Measurements from ENCODE around the gene ZNF429.
"Not testable (repeated sequence)": the region's sequence is repeated elsewhere in the genome, so short reads cannot be mapped to it uniquely, and the experiment has no call there.

The ZNF429 gene

GRCh38 chr19:21593502-21593901 is 88.1 kb downstream of the ZNF429 start:
- DNase-seq, result no peak

GRCh38 chr19:21593934-21594820 is 88.8 kb downstream of the ZNF429 start:
- DNase-seq, result no peak

GRCh38 chr19:21595185-21595584 is 89.8 kb downstream of the ZNF429 start:
- DNase-seq, result no peak

- no peak for DNase-seq
Observed at GRCh38 chr19:21602082-21602658, 96.8 kb downstream of the ZNF429 start.

GRCh38 chr19:21602659-21603430 is 97.4 kb downstream of the ZNF429 start:
- DNase-seq, result not testable (repeated sequence)

- DNase-seq, result no peak
Observed at GRCh38 chr19:21603431-21604231, 98.2 kb downstream of the ZNF429 start.

GRCh38 chr19:21604351-21604926 is 99.0 kb downstream of the ZNF429 start:
- DNase-seq, result peak; percentile 1

Data from fibroblast of skin of scalp (primary cell).